A549 treated with CpdA at 1 μM for 4 hours (cell line): ENCODE data around the gene COLEC12. TPM values are rescaled to one million over a fixed set of nuclear protein-coding genes. Genes with fewer than 3 reads are reported as not detected.

Source experiments
- total RNA-seq: library from RNA; stranded (reverse); fragments of 200-300 nt; extraction: Qiagen RNA extraction; gene quantifications from 5 replicates; pipeline ENCODE4 v1.2.3, GENCODE V29; 2022; ENCODE audit warnings: low read depth

The COLEC12 gene
- total RNA-seq, result 0.03 to 0.07 TPM (median 0.06 TPM) in 3 of 5 replicates, not detected in the others

GRCh38 chr18:500632-501405 lies at the start of gene COLEC12:
Gene COLEC12 (minus strand): TSS chr18:500701. CDS start chr18:500514, 187 bp downstream.

GRCh38 chr18:267688-268552 lies 232.6 kb downstream of the COLEC12 start, which contains the start of gene THOC1:
Gene THOC1 (minus strand): TSS chr18:268047. CDS start chr18:268019, 28 bp downstream.

Other genes starting within 250 kb of the COLEC12 start
- 18.1 to 27.6 TPM (median 20.4 TPM) in 5 replicates for gene THOC1, start 232.7 kb downstream of the COLEC12 start, total RNA-seq
- gene CETN1, start 79.7 kb upstream of the COLEC12 start, total RNA-seq, result not detected in 5 replicates
- gene CLUL1, start 96.3 kb upstream of the COLEC12 start, total RNA-seq, result not detected in 5 replicates
- 170 to 181 TPM (median 172 TPM) in 5 replicates for gene TYMS, start 157.0 kb upstream of the COLEC12 start, total RNA-seq
- gene ENOSF1, start 211.9 kb upstream of the COLEC12 start, total RNA-seq, result 19.6 to 28.5 TPM (median 25.5 TPM) in 5 replicates